Measurements from ENCODE around the gene MRPL53.

GRCh38 chr2:74499267-74499939, 26.9 kb upstream of the MRPL53 start, which contains the start of gene LBX2:
- TF ChIP-seq EZH2 (IDR thresholded peaks at IDR 0.05; ENCODE audit: insufficient read depth, poor library complexity, severe bottlenecking) (peak; percentile 8), EZH2phosphoT487 (IDR thresholded peaks at IDR 0.05; ENCODE audit: insufficient read depth, low read depth) (no peak)

Data from GM23248 (cell line).